ENCODE results near the gene TRIM46.

Gene TRIM46

DNA sequence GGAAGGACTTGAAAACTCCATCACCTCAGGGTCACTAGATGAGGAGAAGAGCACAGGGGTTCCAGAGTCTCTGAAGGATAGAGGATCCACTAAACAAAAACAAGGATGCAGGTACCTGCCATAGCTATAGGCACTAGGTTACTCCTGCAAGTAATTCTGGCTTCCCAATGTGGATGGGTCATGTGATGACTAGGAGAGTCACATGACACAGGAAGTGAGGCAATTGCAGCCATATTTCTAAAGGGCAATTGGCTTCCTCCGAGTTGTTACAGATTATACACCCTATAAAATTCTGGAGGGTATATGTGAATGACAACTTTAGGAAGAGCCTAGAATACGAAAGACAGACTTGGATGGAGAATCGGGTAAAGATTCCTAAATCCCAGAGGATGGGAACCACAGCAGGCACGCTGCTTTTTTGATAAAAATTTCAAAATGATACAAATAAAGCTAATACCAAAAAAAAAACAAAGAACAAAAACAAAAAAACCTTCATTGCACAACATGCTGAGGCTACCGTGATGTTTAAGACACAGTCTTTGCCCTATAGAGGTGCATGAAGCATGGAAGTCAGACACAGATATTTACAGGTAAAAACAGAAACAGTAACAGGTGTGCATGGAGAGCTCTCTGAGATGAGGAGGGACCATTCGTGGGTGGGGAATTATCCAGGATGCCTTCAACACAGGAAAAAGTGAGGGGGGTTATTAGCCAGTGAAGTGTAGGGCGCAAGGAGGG lies 45.4 kb downstream of the TRIM46 start:
- TF ChIP-seq, protein P1, sequence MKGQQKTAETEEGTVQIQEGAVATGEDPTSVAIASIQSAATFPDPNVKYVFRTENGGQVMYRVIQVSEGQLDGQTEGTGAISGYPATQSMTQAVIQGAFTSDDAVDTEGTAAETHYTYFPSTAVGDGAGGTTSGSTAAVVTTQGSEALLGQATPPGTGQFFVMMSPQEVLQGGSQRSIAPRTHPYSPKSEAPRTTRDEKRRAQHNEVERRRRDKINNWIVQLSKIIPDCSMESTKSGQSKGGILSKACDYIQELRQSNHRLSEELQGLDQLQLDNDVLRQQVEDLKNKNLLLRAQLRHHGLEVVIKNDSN (IDR thresholded peaks at IDR 0.05): peak; percentile 99
- TF ChIP-seq EGR1 (IDR thresholded peaks at IDR 0.05): peak; percentile 71; the same call in 1 of the 2 replicates
- TF ChIP-seq, protein P2, sequence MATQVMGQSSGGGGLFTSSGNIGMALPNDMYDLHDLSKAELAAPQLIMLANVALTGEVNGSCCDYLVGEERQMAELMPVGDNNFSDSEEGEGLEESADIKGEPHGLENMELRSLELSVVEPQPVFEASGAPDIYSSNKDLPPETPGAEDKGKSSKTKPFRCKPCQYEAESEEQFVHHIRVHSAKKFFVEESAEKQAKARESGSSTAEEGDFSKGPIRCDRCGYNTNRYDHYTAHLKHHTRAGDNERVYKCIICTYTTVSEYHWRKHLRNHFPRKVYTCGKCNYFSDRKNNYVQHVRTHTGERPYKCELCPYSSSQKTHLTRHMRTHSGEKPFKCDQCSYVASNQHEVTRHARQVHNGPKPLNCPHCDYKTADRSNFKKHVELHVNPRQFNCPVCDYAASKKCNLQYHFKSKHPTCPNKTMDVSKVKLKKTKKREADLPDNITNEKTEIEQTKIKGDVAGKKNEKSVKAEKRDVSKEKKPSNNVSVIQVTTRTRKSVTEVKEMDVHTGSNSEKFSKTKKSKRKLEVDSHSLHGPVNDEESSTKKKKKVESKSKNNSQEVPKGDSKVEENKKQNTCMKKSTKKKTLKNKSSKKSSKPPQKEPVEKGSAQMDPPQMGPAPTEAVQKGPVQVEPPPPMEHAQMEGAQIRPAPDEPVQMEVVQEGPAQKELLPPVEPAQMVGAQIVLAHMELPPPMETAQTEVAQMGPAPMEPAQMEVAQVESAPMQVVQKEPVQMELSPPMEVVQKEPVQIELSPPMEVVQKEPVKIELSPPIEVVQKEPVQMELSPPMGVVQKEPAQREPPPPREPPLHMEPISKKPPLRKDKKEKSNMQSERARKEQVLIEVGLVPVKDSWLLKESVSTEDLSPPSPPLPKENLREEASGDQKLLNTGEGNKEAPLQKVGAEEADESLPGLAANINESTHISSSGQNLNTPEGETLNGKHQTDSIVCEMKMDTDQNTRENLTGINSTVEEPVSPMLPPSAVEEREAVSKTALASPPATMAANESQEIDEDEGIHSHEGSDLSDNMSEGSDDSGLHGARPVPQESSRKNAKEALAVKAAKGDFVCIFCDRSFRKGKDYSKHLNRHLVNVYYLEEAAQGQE (IDR thresholded peaks at IDR 0.05; ENCODE audit: low read depth): no peak
- peak; percentile 98 for TF ChIP-seq YY1 (IDR thresholded peaks at IDR 0.05; ENCODE audit: low read depth)

DNA sequence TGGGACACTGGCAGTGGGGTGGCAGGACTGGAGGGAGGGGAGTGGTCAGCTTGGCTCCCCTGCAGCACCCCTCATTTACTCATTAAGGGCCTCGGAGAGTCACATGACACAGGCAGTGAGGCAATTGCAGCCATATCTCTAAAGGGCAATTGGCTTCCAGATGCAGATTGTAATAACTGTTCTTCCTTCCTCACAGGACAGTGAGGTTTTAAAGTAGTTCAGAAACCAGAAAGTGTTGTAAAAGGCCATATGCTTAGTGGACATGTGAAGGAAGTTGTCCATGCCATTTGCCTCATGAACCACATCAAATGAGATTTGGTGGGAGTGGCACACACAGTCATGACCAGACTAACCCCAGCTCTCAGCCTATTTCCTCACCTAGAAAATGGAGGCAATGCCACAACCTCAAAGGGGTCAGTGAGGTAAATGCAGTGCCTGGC lies 46.0 kb downstream of the TRIM46 start:
- peak; percentile 71; the same call in 1 of the 2 replicates for TF ChIP-seq EGR1 (IDR thresholded peaks at IDR 0.05)
- TF ChIP-seq, protein P1 (IDR thresholded peaks at IDR 0.05): peak; percentile 96
- TF ChIP-seq RAD21 (IDR thresholded peaks at IDR 0.05; ENCODE audit: low read depth): no peak
- TF ChIP-seq TEAD4 (IDR thresholded peaks at IDR 0.05): no peak
- TF ChIP-seq TAF1 (IDR thresholded peaks at IDR 0.05; ENCODE audit: low read depth): no peak
- no peak for TF ChIP-seq CREB1 (IDR thresholded peaks at IDR 0.05; ENCODE audit: low read depth)
- TF ChIP-seq EP300 (IDR thresholded peaks at IDR 0.05; ENCODE audit: borderline replicate concordance): no peak
- no peak for TF ChIP-seq NFIC (IDR thresholded peaks at IDR 0.05)
- TF ChIP-seq MAX (IDR thresholded peaks at IDR 0.05): no peak
- TF ChIP-seq FOXM1 (IDR thresholded peaks at IDR 0.05; ENCODE audit: borderline replicate concordance, low read depth): no peak
- no peak for TF ChIP-seq ZBTB7A (IDR thresholded peaks at IDR 0.05; ENCODE audit: low read depth)
- no peak for TF ChIP-seq CEBPB (IDR thresholded peaks at IDR 0.05)
- no peak for TF ChIP-seq TCF12 (IDR thresholded peaks at IDR 0.05; ENCODE audit: low read depth)
- TF ChIP-seq YY1 (IDR thresholded peaks at IDR 0.05; ENCODE audit: low read depth): peak; percentile 96
- TF ChIP-seq, protein P2 (IDR thresholded peaks at IDR 0.05; ENCODE audit: low read depth): no peak

- TF ChIP-seq YY1 (IDR thresholded peaks at IDR 0.05; ENCODE audit: low read depth) (no peak), FOXM1 (IDR thresholded peaks at IDR 0.05; ENCODE audit: borderline replicate concordance, low read depth) (no peak), EGR1 (IDR thresholded peaks at IDR 0.05) (no peak), TEAD4 (IDR thresholded peaks at IDR 0.05) (no peak), RAD21 (IDR thresholded peaks at IDR 0.05; ENCODE audit: low read depth) (no peak), TCF12 (IDR thresholded peaks at IDR 0.05; ENCODE audit: low read depth) (no peak), NFIC (IDR thresholded peaks at IDR 0.05) (no peak), EP300 (IDR thresholded peaks at IDR 0.05; ENCODE audit: borderline replicate concordance) (no peak), ZBTB7A (IDR thresholded peaks at IDR 0.05; ENCODE audit: low read depth) (no peak), TAF1 (IDR thresholded peaks at IDR 0.05; ENCODE audit: low read depth) (no peak), CREB1 (IDR thresholded peaks at IDR 0.05; ENCODE audit: low read depth) (no peak), MAX (IDR thresholded peaks at IDR 0.05) (no peak), CEBPB (IDR thresholded peaks at IDR 0.05) (no peak)
- TF ChIP-seq, protein P1 (IDR thresholded peaks at IDR 0.05): no peak
- TF ChIP-seq, protein P2 (IDR thresholded peaks at IDR 0.05; ENCODE audit: low read depth): no peak
Measured at GRCh38 chr1:155223047-155223446, 49.4 kb downstream of the TRIM46 start.

Measured in Ishikawa (cell line).